ENCODE data around the gene GSPT2. TPM values are rescaled to one million over a fixed set of nuclear protein-coding genes. Genes with fewer than 3 reads are reported as not detected.

The GSPT2 gene
- polyA plus RNA-seq, 3 donors: 3.2 to 4.5 (median 4.3) TPM

Other genes starting within 250 kb of the GSPT2 start
- gene NUDT11, start 246.8 kb upstream of the GSPT2 start, polyA plus RNA-seq: 1 to 10 TPM in 1 of 3 donors, under 1 TPM in 2; 0.22 to 1.1 (median 0.89) TPM
- not detected for gene CENPVL3, start 124.5 kb upstream of the GSPT2 start, polyA plus RNA-seq
- not detected for gene CENPVL2, start 60.6 kb upstream of the GSPT2 start, polyA plus RNA-seq
- not detected for gene CENPVL1, start 32.9 kb upstream of the GSPT2 start, polyA plus RNA-seq
- 10 to 100 TPM; 26.4 to 33.0 (median 28.6) TPM for gene MAGED1, start 150.2 kb downstream of the GSPT2 start, polyA plus RNA-seq

Data from adipose tissue (tissue), 3 donors.